H1 (cell line): ENCODE data around the gene TOP1.

Experiments
- EZH2 ChIP-seq: fragments of 200-600 bp; sonication (generic); IDR thresholded peaks from 2 replicates; pipeline ENCODE4 v1.7.1; 2012; ENCODE audit warnings: low read depth, mild to moderate bottlenecking, moderate library complexity, low read length, inconsistent platforms; ENCODE audit not compliant: severe bottlenecking
- POLR2A ChIP-seq, 2 experiments: IDR thresholded peaks; 1 replicate in 1 of 2; 2 replicates in 1 of 2; pipeline ENCODE4 v1.6.1; 2011; ENCODE audit warnings: low read depth in 2 of 2, low read length in 2 of 2, mild to moderate bottlenecking in 2 of 2; ENCODE audit errors: control extremely low read depth in 1 of 2
- TF ChIP-seq, protein P1 (sequence below): IDR thresholded peaks from 2 replicates; pipeline ENCODE4 v1.6.1; 2011; ENCODE audit warnings: low read depth, mild to moderate bottlenecking, low read length; ENCODE audit not compliant: insufficient read depth
- TF ChIP-seq, protein P2 (sequence below), 3 experiments: IDR thresholded peaks; 1 replicate in 2 of 3; 2 replicates in 1 of 3; pipeline versions ENCODE4 v1.5.1 to v1.6.1; 2011; ENCODE audit warnings: low read length in 3 of 3, mild to moderate bottlenecking in 3 of 3, inconsistent platforms in 2 of 3, low read depth in 1 of 3, moderate library complexity in 1 of 3; ENCODE audit not compliant: insufficient read depth in 1 of 3; ENCODE audit errors: control extremely low read depth in 1 of 3

DNA sequence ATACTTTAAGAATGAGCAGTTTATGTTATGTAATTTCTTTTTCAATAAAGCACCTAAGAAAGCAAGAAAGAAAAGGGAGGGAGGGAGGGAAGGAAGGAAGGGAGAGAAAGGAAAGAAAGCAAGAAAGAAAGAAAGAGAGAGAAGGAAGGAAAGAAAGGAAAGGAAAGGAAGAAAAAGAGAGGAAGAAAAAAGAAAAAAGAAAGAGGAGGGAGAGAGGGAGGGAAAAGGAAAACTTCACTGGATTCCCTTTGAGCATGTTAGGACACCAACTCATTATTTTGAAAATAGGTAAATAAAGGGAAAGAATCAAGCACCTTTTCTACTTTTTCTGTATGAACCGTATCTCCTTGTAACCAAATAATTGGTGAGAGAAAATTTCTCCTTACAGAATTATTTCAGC lies 32.3 kb upstream of the TOP1 start:
- TF ChIP-seq, protein P1, sequence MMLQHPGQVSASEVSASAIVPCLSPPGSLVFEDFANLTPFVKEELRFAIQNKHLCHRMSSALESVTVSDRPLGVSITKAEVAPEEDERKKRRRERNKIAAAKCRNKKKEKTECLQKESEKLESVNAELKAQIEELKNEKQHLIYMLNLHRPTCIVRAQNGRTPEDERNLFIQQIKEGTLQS, result no peak
- TF ChIP-seq EZH2, result no peak
- TF ChIP-seq POLR2A (IDR thresholded peaks at IDR 0.05; ENCODE audit: control extremely low read depth in 1 of 2, low read depth in 2 of 2, low read length in 2 of 2), result no peak
- TF ChIP-seq, protein P2, sequence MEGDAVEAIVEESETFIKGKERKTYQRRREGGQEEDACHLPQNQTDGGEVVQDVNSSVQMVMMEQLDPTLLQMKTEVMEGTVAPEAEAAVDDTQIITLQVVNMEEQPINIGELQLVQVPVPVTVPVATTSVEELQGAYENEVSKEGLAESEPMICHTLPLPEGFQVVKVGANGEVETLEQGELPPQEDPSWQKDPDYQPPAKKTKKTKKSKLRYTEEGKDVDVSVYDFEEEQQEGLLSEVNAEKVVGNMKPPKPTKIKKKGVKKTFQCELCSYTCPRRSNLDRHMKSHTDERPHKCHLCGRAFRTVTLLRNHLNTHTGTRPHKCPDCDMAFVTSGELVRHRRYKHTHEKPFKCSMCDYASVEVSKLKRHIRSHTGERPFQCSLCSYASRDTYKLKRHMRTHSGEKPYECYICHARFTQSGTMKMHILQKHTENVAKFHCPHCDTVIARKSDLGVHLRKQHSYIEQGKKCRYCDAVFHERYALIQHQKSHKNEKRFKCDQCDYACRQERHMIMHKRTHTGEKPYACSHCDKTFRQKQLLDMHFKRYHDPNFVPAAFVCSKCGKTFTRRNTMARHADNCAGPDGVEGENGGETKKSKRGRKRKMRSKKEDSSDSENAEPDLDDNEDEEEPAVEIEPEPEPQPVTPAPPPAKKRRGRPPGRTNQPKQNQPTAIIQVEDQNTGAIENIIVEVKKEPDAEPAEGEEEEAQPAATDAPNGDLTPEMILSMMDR (IDR thresholded peaks at IDR 0.05; ENCODE audit: control extremely low read depth in 1 of 3, insufficient read depth in 1 of 3, low read depth in 1 of 3, low read length in 3 of 3), result no peak
